Fibroblast of skin of abdomen (primary cell): ENCODE data around the gene MYOM1.
A peak's percentile ranks its signal among the peaks of the same experiment; 100 is the strongest.

Source experiments
- DNase-seq: peaks from one replicate; pipeline ENCODE4 v3.0.0-alpha.2; 2013

The MYOM1 gene

GRCh38 chr18:3183103-3183717, 36.6 kb downstream of the MYOM1 start:
- no peak for DNase-seq

GRCh38 chr18:3180325-3180724, 39.4 kb downstream of the MYOM1 start:
- DNase-seq = peak; percentile 33

- no peak for DNase-seq
Measured at GRCh38 chr18:3179430-3180089, 40.2 kb downstream of the MYOM1 start.

- DNase-seq = peak; percentile 13
Measured at GRCh38 chr18:3177902-3178687, 41.7 kb downstream of the MYOM1 start.

GRCh38 chr18:3175195-3175758, 44.5 kb downstream of the MYOM1 start:
- DNase-seq = no peak

- DNase-seq = no peak
Measured at GRCh38 chr18:3172097-3172496, 47.7 kb downstream of the MYOM1 start.

- DNase-seq = no peak
Measured at GRCh38 chr18:3171631-3172030, 48.1 kb downstream of the MYOM1 start.

GRCh38 chr18:3170441-3171161, 49.2 kb downstream of the MYOM1 start:
- DNase-seq = no peak

- no peak for DNase-seq
Measured at GRCh38 chr18:3164381-3164780, 55.4 kb downstream of the MYOM1 start.

GRCh38 chr18:3163968-3164367, 55.8 kb downstream of the MYOM1 start:
- DNase-seq = no peak

- DNase-seq = no peak
Measured at GRCh38 chr18:3162181-3162580, 57.6 kb downstream of the MYOM1 start.

GRCh38 chr18:3159830-3160229, 59.9 kb downstream of the MYOM1 start:
- DNase-seq = no peak

GRCh38 chr18:3157606-3158005, 62.2 kb downstream of the MYOM1 start:
- DNase-seq = no peak

GRCh38 chr18:3157086-3157485, 62.7 kb downstream of the MYOM1 start:
- no peak for DNase-seq

- no peak for DNase-seq
Measured at GRCh38 chr18:3156325-3156640, 63.5 kb downstream of the MYOM1 start.

- DNase-seq = no peak
Measured at GRCh38 chr18:3154214-3154613, 65.6 kb downstream of the MYOM1 start.

- DNase-seq = no peak
Measured at GRCh38 chr18:3153107-3153704, 66.6 kb downstream of the MYOM1 start.

- no peak for DNase-seq
Measured at GRCh38 chr18:3152294-3152693, 67.5 kb downstream of the MYOM1 start.

- peak; percentile 20 for DNase-seq
Measured at GRCh38 chr18:3151399-3152264, 68.1 kb downstream of the MYOM1 start.

GRCh38 chr18:3150688-3151087, 69.1 kb downstream of the MYOM1 start:
- no peak for DNase-seq

GRCh38 chr18:3150274-3150673, 69.5 kb downstream of the MYOM1 start:
- no peak for DNase-seq
